GM18508 (cell line): Measurements from ENCODE around the gene POLR3E.

ENCODE experiments used
- ATAC-seq: cut with Tn5 transposase; IDR thresholded peaks from one replicate; pipeline ENCODE4 v1.9.1; 2021; ENCODE audit warnings: moderate number of reproducible peaks; ENCODE audit not compliant: insufficient read depth, unreplicated experiment

The POLR3E gene

DNA sequence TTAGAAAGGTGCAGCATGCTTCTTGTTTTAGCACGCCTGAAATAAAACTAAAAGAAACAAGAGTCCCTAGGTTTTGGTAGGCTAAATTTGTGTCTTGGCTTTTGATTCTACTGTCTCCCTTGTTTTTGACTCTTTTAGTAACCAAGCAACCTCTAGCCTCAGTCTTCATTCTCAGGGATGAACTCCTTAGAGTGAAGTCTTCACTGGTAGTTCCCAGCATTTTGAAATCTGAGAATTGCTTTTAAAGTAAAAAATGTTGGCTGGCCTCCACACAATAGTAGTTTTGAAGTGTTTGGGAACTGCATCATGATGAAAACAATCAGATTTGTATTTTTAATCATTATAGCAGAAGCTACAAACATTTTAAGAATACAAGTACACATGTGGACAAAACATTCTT is 83.3 kb downstream of the POLR3E start:
- no peak for ATAC-seq

DNA sequence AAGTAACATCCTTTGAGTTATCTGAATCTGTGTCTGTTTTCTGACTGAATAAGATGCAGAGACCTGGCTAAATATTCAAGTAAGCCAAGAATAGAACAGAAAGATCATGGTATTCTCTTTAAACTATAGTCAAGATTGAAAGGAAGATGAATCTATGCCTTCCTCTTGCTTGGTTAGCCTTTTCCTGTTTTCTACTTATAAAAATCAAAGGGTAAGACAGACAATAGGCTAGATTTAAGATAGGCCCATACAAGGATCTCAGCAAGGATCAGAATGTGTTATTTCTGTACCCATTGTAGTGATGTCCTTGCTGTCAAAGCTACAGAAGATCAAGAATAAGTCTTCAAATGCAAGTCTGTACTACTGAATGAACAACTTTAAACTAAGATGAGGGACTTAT is 84.2 kb downstream of the POLR3E start:
- no peak for ATAC-seq

DNA sequence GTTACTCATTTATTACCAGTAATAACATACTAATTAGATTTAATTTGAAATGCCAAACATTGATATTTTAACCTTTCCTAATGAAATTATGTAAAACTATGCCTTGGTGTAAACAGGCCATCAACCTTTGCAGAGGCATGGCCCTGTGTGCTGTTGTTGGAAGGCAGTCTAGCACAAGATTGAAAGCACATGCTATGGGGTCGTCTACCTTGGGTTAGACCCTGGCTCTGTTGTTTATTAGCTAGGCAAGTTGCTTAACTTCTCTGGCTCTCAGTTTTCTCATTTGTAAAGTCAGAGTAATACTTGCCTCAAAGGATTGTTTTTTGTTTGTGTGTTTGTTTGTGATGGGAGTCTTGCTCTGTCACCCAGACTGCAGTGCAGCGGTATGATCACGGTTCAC is 86.6 kb downstream of the POLR3E start:
- ATAC-seq = no peak
